ENCODE measurements around the gene UBE2D2.

Gene UBE2D2

DNA sequence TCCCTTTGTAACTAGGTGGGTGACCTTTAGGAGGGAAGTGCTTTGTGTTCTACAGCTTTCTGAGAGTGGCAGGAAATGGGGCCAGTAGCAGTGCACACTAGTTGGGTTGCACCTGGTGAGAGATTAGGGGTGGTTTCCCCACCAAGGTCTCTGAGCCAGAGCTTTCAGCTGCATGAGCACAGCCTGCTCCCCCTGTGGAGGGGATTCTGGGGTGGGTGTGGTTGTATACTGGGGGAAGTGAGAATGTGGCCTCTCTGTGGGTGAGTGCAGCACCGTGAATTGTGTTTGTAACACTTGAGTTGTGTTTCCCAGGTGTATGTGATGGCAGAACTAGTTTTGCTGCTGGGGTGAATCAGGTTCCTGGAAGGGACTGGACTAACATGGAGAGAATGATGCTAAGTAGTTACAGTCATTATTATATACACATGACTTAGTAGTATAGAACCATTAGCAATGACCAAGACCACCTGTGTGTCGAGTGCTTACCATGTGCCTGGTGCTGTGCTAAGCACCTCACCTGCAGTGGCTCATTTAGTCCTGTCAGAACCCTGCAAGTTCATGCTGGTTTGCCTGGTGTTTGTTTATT lies 75.2 kb downstream of the UBE2D2 start:
- peak; percentile 21 for DNase-seq (ENCODE audit: low read depth)

DNA sequence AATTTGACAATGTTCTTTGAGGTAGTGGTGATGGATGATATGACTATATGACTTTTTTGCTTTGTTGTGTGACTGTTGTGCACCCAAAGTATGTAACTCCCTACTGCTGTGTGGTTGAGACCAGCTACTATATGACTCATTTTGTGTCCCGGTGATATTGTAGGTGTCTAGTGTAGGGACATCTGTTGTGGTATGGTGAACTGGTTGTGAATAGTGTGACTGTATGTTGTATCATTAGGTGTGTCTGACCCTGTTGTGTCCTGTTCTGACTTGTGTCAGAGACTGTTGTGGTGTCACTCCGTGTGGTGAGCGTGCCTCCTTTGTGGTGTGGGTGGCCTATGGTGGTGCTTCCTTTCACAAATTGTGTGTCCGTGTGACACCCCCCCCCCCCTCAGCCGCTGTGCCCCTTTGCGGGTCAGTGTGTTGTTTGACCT lies 75.9 kb downstream of the UBE2D2 start:
- DNase-seq (ENCODE audit: low read depth), result no peak

DNA sequence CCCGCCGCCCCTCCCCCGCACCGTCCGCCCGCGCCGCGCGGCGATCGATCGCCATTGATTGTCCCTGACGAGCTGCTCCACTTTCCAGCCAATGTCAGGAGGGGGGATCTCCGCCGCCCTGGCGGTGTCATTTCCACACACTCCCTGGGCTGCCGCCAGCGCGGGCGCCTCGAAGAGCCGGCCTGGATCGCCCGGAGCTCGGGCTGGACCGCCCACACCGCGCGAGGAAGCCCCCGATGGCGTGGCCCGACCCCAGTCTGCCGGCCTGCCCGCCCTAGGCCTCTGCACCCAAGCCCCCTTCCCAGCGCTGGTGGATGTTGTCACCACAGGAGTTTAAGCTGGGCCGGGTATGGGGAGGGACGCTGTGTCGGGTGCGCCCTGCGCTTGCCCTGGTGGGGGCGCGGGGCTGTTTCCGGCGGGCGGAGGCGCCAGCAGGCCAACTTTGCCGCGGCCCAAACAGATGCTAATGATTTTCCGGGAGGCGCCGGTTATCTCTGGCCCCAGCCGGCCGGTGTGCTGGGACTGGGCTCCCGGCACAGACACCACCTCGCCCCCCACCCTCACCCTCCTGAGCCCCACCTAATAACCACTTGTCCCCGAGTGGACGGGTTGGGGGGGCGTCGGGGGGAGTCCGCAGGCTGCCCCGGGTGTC lies 76.4 kb downstream of the UBE2D2 start:
- no peak for DNase-seq (ENCODE audit: low read depth)

DNA sequence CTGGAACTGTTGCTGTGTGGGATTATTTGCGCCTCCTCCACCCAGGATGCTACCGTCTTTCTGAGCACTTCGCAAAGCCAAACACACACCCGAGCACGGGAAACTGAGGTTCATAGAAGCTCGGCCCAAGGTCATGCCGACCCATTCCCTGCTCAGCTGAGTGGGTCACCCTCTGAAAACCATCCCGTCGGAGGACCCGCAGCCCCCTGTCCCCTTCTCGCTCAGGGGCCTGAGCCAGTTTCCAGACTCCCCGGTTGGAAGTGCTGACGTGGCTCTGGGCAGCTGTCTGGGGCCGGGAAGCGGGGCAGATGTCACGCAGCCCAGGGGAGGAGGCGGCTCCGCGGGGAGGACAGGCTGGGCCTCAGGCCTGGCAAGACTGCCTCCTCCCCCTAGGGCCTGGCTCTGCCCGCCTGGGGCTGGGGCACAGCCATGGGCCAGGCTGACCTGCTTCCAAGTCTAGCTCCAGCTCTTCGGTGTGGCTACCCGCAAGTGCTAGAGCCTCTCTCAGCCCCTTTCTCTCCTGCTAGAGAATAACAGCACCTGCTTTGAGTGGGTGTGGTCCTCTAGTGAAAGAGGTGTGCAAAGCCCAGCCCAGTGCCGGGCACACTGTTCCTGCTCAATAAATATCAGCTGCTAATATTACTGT lies 77.1 kb downstream of the UBE2D2 start:
- DNase-seq (ENCODE audit: low read depth), result no peak

DNA sequence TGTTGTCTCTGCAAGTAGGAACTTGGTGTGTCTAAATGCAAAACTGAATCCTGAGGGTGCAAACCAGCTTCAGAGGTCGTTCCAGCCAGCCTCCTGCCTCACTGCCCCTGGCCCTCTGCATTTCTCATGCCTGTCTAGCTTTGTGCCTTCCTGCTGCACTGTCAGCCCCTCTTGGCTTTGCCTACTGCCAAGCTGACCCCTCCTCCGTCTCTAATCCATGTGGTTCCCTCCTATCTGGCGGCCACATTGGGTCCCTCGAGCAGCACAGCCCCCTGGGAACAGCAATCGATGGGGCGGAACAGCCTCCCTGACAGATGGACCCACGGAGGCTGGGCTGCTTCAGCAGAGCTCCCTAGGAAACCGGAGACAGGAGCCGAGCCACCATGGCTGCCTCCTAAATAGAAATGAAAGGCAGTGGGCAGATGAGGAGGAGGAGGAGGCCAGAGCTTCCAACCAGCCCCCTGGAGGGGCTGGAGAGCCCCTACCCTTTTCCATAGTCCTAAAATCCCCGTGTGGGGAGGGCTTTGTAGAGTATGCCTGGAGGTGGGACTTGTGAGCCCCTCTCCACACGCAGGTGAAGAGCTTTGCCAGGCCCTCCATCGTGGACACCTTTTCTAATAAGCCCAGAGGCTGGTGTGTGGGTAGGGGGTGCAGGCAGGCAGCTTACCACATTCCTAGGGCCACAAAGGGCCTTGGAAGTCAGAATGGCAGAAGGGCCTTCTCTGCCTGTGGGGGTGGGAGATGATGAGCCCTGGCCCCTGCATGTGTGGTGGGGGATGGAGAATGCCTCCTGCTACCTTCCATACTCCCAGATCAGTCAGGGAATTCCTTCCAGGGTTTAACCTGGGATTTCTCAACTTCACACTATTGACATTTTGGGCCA lies 77.8 kb downstream of the UBE2D2 start:
- no peak for DNase-seq (ENCODE audit: low read depth)

DNA sequence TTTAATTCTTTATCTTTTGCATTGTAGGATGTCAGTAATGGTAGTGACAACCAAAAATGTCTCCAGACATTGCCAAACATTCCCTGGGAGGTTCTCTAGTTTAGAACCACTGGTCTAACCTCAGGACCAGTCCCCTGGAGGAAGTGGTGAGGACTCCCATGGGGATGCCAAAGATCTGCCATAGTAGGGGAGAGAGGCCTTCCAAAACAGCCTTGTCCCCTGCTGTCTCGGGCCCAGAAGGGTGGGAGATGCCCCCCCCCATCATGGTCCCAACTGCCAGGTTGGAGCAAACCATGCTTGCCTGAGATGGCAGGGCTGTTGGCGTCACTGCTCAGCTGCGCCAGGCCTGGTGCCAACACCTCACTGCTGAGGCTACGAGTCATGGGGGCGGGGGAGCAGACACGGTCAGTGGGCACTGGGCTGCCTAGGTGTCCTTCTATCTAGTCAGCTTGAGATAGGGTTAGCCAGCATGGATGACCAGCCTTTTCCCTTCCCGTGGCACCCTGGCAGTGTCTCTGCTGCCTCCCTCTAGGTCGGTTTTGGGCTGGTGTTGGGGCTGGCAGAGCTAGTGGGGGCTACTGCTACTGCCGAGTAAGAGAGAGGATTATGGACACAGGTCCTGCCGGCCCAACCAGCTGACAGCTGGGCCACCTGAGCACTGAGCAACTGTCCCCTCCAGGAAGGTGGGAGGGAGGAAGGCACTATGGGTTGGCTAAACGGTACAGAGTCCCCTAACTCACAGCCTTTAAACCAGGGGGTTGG lies 78.7 kb downstream of the UBE2D2 start:
- no peak for DNase-seq (ENCODE audit: low read depth)

DNA sequence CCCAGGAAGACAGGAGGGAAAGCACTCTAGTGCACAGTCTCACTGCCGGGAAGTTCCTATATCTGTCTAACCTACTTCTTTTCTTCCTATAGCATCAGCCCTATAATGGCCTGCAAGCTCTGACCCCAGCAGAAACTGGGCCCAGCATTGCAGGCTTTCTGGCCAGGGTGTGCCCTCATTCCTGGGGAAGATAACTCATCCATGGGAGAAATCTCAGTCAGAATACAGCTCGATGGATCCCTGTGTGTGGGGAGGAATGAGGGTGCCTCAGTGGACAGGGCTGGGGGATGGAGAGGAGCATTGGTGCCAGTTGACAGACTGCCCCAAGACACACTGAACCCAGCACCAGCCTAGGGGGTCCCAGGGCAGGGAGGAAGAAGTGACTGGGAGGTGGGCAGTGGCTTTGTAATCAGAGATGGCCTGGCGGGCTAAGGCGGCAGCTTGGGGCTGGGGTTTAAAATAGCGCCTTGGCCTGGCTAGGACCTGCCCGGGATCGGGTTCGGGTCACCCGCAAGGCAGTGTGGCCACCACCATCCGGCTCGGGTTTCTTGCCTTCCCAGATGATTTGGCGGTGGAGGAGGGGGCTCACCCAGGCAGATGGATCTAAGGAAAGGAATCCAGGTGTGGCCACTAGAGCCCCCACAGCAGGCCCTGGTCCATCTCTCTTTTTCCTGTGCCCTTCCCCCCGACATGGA lies 79.4 kb downstream of the UBE2D2 start:
- no peak for DNase-seq (ENCODE audit: low read depth)

DNA sequence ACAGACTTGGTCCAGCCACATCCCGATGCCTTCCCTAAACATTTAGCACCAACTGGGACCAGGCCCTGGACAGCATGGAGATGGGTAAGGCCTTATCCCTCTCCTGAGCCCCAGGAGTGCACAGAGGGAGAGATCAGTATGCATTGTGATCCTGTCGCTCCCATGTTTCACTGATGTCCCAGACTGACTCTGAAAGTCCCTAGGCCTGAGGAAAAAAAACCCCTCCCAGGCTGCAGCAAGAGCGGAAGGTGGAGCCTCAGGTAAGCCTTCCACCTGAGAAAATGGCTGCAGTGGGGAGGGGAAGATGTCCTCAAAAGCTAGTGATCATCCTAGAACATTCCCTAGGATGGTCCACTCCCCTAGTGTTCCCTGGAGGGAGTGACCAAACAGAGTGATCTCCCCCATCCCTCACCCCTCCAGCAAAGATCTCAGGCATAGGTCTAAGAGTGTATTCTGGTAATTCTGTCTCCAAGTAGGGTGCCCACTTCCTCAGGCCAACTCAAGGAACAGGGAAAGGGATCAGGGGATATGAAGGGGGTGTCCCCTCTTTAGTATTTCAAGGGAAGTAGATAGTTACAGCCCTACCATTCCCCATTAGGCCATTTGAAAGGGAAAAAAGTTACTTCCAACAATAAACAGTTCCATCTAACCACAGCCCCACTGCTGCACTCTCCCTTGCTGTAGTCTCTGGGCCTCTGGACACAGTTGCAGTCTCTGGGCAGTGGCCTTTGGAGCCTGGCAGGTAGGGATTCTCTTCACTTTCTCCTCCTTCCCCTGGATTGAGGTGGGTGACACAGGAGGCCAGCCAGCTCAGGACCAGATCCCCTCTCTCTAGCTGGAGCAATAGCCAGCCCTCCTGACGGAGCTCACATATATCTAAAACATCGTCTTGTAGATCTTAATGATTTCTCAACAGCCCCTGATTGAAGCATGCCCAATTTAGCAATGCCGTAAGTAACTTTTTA lies 80.3 kb downstream of the UBE2D2 start:
- DNase-seq (ENCODE audit: low read depth), result no peak

DNA sequence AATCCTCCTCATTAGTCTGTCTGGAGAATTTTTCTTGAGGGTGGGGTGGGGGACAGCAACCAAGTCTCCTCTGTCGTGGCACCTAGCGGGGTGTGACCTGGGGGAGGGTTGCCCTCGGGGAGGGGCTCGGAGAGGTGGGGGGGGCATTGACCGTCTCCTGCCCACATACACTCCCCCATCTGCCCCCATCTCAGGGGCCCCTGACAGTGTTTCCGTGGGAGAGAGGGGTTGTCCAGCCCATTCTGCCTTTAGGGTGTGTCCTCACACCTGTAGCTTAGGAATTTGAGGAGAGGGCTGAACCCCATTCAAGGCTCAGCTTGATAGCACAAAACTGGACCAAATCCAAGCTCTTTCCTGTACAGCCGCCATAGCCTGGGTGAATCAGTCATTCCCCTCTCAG lies 81.1 kb downstream of the UBE2D2 start:
- DNase-seq (ENCODE audit: low read depth), result no peak

DNA sequence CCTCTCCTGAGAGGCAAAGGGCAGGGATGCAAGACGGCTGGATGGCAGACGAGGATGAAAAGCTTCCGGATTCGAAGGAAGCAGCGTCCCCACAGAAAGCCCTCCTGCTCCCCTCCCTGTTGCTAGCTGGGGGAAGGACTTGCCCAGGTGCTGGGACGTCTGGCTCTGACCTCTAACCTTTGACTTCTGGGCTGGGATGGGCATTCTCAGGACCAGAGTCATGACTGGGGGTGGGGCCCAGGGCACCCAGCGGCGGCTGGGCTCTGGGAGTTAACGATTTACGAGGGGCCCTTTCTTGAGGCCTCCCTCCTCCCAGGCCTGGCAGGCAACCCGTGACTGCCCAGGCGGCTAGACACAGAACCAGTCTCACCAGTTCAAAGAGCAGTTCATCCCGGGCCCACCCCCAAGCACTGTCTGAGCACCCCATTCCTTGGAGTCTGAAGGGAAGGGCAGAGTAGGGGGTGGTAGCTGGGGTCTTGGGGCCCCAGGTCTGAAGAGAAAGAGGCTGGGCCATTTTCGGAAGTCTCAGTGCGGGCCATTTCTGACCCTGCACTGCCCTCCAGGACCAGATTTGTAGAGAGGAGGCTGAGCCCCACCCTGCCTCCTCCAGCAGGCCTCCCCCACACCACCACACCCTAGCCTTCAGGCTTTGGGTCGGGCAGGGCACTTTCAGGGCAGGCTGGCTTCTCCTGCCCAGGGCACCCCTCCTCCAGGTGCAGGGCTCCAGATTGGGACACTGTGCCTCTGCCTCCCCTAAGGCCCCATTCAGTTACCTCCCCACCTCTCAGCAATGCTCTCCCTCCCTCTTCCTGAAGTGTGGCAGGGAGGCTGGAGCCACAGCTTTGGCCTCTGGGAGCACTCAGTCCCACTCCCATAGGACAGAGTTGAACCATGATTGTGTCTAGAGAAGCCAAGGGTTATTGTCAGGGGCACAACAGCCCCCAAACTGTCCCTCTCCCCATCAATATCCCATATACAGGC lies 82.0 kb downstream of the UBE2D2 start:
- DNase-seq (ENCODE audit: low read depth), result no peak

DNA sequence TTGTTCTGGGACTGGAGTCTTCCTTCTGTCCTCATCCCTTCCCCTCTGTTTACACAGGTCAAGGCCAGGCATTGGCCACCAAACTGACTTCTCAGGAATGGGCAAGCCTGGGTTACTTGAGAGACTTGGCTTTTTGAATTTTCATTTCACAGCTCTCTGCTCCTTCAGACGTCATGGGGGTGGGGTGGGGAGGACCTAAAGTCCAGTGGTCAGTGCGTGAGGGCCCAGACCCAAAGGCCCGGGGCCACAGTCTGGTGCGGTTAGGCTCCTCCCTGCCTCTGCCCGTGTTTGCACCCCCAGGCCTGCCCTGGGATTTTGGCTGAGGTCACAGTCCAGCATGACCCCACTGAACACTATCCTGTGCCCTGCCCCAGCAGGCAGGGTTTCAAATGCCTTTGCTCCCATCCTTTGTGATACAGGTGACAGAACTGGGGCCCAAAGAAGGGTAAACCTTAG lies 82.9 kb downstream of the UBE2D2 start:
- DNase-seq (ENCODE audit: low read depth), result no peak

DNA sequence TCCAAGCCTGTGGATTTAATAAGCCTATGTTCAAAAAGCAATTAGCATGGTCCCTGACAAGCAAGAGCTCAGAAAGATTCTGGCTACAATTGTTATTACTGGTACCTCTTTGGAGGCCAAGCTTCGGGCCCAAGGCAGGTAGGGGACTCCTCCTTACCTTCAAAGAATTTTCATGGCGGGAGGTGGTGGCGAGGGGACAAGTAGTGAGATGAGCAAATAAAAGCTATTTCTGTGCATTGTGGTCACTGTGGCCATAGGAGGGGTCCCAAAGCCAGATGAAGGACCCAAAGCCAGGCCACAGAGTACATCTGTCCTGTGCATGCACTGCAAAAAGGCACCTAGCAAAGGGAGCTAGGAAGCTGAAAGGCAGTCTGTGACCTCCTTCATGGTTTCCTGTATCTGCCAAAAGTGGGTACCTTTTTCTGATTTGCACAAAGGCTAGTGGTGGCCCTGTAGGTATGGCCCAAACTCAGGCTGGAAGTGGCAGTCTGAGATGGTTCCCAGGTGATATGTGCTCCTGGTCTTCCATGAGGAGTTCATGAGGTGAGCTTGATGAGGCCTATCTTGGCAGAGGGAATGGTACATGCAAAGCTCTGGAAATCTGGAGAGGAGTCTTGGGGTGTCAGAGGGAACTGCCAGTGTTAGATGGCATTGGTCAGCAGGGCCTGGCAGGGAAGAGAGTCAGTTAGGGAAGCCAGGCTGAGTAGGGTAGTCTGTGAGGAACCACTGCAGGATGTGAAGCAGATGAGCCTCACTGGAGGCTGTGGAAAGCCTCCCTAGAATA lies 83.7 kb downstream of the UBE2D2 start:
- DNase-seq (ENCODE audit: low read depth), result no peak

DNA sequence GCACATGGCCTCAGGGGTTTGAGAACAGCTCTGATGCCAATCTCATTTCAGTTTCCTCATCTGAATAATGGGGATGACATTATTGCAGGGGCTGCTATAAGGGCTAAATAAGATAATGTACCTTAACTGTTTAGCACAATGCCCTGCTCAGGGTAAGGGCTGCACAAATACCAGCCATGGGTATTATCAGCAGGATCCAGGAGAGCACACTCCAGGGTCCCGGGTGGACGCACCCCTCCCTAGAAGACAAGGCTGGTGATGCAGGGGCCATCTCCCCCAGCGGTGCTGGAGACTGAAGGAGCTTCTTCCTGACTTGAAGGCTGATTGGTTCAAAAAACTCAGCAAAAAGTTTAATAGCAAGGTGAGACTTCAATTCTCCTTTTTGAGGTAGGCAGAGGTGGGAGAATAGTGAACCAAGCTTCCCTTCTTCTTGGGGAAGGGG lies 84.3 kb downstream of the UBE2D2 start:
- no peak for DNase-seq (ENCODE audit: low read depth)

DNA sequence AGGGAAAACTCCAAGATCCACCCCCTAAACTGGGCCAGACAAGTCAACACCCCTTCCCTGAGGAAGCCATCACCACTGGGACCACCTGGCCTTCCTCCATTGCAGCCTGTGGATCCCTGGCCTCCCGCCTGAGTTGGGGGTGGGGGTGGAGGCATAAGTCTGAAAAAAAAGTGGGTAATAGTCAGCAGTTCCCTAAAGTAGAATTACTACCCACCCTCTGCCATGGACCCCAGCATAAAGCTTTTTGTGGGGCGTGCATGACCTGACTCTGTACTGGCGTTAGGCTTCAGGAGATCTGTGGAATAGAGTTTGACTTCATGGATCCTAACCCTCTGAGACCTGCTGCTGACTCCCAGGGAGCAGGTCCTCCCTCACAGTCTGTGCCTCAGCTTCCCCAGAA lies 85.0 kb downstream of the UBE2D2 start:
- DNase-seq (ENCODE audit: low read depth), result no peak

DNA sequence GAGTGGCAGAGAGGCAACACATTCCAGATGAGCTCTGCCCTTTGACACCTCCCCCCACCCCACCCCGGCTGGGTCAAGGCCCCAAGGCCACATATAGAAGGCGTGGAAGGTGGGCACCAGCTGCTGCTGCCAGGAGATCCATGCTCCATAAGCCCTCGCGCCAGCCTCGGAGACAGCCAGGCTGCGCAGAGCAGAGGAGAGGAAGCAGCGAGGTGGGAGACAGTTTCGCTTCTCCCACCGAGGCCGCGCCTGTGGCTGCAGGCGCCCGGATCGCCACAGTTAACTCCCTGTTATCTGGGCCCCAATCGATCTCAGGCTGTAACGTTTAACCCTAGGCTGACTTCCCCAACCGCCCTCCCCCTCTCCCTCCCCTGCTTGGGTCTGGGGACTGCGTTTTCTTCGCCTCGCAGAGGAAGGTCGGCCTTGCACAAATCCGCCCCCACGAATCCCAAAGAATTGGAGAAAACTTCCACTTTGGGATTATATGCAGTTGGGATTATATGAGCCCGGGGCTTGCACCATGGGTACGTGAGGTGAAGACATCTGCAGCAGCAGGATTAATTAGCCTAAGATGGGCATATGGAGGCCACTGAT lies 85.9 kb downstream of the UBE2D2 start:
- DNase-seq (ENCODE audit: low read depth), result no peak

DNA sequence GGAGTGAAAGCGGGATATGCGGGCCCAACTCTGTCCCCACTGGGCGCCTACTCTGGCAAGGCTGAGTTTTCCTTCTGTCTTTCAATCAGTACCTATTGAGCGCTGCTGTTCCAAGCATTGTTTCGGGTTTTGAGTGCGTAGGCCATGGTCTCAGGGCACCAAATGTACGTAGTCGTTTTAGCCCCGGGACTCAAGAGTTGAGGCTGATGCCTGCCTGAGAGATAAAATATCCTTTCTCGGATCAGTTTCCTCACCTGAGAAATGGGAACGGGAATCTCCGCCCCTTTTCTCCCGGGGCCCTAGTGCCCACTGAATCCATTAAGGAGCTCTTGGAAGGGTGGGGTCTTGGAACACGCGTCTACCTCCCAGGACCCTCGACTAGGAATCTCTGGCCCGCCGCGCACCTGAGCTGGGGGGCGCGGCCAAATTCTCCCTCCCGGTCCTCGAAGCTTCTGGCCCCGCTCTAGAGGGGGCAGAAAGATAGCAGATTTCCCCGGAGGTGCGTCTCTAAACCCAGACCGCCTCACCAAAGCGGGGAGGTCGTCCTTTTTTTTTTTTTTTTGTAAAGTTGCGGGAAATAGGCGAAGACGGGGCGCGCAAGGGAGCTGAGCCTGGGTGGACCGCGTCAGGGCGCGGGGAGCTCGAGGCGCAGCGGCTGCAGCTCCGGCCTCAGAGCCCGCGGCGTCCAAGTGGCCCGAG lies 86.5 kb downstream of the UBE2D2 start:
- no peak for DNase-seq (ENCODE audit: low read depth)
